DMS114 treated with DMSO at 0.1 percent for 48 hours (cell line): ENCODE data around the gene OR12D1.
"Not testable (repeated sequence)": the region's sequence is repeated elsewhere in the genome, so short reads cannot be mapped to it uniquely, and the experiment has no call there.

Experiments
- DNase-seq: peaks from one replicate; lab custom pipeline; 2025; ENCODE audit not compliant: unreplicated experiment; lab: John Stamatoyannopoulos, UW

Gene OR12D1

DNA sequence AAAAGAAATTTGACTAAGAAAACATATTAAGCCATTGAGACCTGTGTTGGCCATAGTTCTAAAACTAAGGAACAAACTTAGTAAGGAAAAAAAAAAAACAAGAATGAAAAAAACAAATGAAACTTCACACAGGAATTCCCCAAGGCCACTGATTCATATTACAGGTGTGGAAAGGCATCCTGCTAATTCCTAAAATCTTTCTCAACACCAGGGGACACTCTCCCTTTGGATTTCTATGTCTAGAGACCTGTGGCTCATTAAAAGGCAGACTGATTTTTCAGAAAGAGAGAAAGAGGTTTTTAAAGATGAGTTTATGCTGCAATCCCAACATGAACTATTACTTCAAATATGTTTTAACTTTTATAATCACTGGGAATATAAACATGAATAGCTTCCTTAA is at the start of gene OR12D1:
Gene OR12D1 (plus strand): TSS at position 341 of the 400 bp plus-strand sequence.
- DNase-seq: no peak

DNA sequence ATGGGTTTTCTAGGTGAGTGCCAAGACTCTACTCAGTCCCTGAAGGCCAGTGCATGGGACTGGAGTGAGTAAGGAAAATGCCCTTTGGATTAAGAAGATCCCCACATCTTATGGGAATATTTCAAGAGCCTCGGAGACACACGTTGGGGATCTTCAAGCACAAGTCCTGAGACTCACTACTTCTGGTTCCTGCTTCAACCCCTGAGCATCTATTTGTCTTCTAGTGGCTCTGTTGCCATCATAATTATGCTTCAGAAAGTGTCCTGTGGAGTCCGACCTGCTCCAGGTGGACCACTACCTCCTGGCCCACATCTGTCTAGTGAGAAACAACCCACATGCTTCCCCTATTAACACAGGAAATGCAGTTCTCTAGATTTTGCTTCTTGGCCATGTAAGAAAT is 46.0 kb upstream of the OR12D1 start, which contains the start of gene OR5V1:
Gene OR5V1 (minus strand): TSS at position 101 of the 400 bp plus-strand sequence. CDS start 12,670 bp downstream, outside the sequence.
- DNase-seq: no peak

DNA sequence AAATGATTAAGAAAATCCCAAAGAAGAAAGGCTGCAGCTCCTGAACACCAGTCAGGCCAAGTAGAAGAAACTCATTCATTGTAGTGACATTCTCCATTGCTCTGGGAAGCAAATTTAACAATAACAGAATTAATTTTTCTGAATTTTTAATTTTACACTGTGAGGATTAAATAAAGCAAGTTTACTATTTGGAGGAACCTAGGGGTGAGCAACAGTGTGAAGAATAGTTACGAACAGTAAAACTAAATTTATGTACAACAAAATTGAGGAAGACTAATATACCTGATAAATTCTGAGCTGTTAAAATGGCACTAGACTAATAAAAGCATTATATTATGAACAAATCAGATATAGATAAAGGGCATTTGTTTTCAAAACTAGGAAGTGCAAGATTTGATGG is 39.5 kb upstream of the OR12D1 start, which contains the start of gene OR12D3:
Gene OR12D3 (minus strand): TSS at position 101 of the 400 bp plus-strand sequence. CDS start 4 bp downstream, at position 97.
- DNase-seq: no peak

DNA sequence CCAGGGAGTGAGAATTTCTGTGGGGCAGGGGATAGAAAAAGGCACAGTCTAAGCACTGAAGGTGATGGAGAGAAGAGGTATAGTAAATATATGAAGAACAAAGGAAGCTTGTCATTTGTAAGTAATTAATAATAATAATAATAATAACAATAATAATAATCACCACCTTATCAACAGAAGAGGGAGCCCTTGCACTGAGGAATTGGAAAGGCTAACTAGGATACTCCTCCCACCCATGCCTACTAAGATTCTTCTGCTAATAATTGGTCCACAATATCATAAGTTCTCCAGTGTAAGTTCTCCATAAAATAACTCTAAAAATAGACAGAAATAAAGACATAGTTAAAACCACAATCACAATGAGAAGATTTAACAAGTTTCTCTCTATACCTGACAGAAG is 38.7 kb upstream of the OR12D1 start:
- DNase-seq: peak; percentile 28

DNA sequence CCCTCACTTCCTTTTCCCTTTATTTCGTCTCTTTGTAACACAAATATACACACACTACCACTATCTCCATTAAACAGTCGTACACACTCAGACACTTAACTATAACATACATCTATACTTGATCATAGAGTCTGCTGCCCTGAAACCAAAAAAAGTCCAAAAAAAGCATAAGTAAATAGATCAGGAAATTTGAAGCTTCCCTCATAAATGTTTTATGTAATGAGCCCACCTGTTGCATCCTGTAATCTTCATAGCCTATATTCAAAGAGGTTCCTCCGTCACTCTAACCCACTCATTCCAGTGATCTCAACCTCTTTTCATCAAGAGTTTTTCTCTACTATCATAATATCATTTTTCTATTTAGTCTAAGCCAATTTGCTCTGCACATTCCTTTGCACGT is 26.2 kb upstream of the OR12D1 start:
- no peak for DNase-seq

DNA sequence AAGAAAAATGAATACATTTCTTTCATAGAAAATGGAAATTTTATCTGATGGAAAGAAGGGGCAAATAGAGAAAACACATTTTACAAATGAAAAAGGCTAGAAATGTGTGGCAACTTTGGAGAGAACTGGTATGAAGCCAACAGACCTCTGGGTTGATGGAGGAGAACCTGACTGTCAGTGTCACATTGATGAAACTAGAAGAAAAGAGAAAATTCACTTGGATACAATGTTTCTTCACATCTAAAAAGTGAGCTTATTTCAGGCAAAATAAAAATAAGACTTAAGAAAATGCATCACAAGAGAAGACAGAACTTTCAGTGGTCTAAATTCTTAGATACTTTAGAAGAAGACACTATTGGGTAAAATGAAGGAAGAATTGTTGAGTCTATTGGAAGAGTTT is 19.4 kb upstream of the OR12D1 start, which contains the start of gene OR12D2:
Gene OR12D2 (plus strand): TSS at position 301 of the 400 bp plus-strand sequence. CDS start 1,069 bp downstream, outside the sequence.
- DNase-seq: no peak

DNA sequence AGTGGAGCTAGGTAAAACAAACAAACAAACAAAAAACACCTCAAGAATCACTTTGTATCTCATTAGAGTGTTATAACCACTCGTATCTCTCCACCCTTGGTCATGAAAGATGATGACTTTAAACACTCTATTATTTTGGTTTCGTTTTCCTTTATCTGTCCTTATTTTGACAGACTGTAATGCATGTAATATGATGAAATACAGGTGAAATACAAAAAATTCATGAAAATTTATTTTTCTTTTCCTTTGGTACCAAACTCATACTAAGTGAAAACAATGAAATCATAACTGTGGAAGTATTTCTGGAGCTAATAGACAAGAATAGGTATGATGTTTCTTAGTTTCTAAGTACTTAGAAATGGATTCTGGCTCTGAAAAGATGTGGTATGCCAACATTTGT is 15.2 kb upstream of the OR12D1 start:
- no peak for DNase-seq

DNA sequence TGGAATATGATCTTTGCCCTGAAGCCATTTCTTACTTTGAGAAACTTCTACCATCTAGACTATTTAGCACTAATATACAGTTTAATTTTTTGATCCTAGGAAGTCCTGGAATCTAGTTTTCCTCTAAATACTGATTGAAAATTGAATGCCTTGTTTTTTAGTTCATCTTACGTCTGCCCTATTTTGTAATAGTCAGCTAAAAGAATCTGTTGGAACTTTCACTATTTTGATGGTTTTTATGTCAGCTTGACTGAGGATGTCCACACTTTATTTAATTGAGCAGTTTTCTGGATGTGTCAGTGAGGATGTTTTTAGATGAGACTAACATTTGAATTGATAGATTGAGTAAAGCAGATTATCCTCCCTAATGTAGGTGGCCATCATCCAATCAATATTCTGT is 10.9 kb upstream of the OR12D1 start:
- no peak for DNase-seq

DNA sequence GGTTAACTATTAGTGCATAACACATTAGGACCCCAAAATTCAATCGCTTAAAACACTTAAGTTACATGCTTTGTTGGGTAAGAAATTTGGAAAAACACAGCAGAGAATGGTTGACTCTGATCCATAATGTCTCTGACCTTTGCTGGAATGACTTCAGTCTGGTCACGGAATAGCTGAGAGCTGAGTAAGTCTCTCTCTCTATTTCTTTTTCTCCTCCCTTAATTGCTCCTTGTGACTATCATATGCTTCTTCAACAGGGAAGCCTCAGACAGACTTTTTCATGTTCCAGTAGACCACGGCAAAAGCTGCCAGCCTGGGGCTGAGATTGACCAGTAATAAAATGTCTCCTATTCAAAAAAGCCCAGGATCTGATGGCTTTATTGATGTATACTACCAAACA is 4.8 kb downstream of the OR12D1 start:
- no peak for DNase-seq

DNA sequence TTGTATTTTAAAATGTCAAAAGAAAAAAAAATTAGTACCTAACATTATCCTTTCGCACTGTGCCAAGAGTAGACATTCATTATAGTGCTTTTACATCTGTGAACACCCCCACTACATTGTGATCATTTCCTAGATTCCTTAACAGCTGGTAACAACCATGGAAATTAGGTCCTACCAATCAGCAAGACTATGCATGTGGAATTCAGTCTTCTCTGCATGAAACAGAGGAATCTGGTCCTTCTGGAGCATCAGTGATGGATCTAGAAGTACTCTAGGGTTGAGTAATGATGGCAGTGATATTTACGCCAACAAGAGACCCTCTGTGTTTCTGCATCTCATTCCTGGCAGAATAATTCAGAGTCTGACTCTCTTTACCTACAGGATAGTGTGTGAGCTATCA is 9.4 kb downstream of the OR12D1 start:
- no peak for DNase-seq

DNA sequence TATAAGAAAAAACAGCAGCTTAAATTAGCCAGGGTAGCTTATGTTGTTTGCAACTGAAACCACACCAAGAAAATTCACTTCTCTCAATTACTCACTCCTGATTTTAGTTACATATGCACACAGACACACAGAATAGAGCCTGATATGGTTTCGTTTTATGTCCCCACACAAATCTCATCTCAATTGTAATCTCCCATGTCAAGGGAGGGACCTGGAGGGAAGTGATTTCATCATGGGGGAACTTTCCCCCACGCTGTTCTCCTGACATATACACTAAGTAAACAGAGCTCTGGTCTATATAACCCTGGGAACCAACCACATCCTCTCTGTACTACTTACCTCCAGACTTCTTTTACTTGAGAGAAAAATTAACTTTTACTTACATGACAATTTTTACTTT is 9.8 kb downstream of the OR12D1 start:
- DNase-seq: no peak

DNA sequence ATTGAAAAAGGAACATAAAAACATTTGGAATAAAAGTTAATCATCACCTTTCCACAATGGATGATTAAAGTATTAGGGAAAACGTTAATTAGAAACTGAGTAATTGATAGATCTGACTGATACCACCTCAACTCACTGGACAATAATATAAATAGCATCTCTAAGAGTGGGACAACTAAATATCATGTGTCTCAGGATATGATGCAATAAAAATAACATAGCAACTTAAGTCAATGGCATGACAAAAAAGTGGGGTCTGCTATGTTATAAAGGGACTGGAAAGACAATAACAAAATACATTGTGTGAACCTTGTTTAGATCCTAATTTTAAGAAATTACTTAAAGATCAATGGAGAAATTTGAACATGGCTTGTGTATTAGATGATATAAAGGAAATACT is 10.3 kb downstream of the OR12D1 start:
- no peak for DNase-seq

DNA sequence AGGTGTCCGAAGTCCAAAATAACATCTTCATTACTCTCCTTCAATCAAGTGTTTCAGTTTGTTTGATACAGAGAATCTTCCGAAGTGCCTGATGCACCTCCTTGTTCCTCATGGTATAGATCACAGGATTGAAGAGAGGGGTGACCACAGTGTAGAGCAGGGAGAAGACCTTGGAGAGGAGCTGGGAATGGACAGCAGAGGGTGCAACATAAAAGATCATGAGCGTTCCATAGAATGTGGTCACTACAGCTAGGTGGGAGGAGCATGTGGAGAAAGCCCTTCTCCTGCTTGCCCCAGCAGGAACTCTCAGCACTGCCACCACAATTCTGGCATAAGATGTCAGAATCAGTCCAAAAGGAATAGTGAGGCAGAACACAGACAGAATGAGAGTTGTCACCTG is 11.9 kb downstream of the OR12D1 start:
- no peak for DNase-seq

DNA sequence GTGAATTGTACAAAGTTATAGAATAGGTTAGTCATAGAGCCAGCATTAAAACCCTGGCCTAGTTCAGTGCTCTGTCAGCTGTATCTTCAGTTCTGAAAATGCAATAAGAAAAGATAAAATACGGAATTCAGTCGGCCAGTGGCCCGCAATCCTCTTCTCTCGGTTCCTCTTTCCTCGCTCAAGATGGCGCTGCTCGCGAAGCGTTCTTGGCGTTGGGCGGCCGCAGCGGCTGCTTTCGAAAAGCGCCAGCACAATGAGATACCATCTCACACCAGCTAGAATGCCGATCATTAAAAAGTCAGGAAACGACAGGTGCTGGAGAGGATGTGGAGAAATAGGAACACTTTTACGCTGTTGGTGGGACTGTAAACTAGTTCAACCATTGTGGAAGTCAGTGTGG is 22.0 kb downstream of the OR12D1 start:
- DNase-seq: not testable (repeated sequence)

DNA sequence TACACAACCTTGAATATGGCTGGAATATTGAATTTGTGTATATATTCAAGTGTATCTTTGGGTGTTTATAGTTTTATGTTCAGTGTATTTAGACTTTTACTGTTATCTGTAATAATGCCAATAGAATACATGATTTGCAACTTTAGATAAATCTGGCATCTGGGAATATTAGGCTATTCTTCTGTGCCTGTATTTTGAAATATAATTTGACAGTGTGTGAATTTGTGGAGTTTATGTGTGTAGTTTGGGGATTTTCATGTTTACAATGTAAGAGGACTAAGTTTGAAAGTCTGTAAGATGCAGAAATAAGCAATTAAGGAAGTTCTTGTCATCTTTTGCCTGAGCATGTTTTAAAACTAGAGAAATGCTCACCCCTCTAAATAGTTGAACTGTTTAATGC is 24.3 kb downstream of the OR12D1 start, which contains the start of gene OR10C1:
Gene OR10C1 (plus strand): TSS at position 301 of the 400 bp plus-strand sequence. CDS start 710 bp downstream, outside the sequence.
- DNase-seq: no peak

DNA sequence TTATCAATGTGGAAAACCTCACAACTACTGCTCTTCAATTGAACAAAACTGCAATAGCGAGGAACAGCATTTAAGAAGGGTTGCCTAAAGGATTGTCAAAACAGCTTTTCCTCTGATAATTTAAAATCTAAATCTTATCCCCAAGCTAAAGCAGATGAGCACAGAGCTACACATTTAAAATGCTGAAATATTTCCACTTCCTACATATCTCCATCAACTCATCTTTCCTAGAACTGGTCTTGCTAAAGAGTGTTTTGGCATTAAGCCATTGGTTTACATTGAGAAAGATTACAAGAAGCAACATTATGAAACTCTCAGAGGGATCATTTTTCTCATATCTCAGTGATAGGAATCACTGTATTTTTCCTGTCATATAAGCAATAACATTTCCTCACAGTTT is 28.0 kb downstream of the OR12D1 start:
- no peak for DNase-seq

DNA sequence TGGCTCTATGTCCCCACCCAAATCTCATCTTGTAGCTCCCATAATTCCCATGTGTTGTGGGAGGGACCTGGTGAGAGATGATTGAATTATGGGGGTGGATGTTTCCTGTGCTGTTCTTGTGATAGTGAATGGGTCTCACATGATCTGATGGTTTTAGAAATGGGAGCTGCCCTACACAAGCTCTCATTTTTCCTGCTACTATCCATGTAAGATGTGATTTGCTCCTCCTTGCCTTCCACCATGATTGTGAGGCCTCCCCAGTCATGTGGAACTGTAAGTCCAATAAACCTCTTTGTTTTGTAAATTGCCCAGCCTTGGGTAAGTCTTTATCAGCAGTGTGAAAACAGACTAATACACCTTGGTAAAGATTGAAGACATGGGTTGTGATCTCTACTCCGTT is 29.3 kb downstream of the OR12D1 start:
- DNase-seq: not testable (repeated sequence)

DNA sequence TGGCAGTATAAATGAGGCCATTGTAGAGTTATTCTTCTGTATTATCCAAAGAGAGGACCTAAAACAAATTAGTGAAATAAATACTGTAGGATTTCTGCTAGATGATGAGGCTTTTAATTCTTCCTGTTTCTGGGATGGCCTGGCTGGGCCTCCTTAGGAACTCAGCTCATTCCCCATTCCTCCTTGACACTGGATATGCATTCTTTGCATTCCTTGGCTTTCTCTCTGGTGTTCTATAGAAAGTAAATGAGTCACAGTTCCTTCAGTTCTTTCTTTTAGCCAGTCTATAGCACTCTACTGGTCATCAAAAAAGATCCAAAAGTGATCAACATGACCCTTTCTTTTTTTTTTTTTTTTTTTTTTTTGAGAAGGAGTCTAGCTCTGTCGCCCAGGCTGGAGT is 32.9 kb downstream of the OR12D1 start:
- DNase-seq: no peak

DNA sequence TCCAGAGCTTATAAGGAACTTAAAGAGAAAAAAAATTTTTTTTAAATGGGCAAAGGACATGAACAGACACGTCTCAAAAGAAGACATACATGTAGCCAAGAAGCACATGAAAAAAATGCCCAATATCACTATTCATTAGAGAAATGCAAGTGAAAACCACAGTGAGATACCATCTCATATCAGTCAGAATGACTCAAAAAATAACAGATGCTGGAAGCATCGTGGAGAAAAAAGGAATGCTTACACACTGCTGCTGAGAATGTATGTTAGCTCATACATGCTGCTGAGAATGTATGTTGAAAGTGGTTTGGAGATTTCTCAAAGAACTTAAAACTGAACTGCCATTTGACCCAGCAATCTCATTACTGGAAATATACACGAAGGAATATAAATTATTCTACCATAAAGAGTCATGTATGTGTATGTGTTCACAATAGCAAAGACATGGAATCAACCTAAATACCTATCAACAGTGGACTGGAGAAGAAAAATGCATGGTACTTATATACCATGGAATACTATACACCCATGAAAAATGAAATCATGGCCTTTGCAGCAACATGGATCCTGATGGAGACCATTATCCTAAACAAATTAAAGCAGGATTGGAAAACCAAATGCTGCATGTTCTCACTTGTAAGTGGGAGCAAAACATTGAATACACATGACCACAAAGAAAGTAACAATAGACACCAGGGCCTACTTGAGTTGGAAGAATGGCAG is 36.9 kb downstream of the OR12D1 start:
- no peak for DNase-seq

DNA sequence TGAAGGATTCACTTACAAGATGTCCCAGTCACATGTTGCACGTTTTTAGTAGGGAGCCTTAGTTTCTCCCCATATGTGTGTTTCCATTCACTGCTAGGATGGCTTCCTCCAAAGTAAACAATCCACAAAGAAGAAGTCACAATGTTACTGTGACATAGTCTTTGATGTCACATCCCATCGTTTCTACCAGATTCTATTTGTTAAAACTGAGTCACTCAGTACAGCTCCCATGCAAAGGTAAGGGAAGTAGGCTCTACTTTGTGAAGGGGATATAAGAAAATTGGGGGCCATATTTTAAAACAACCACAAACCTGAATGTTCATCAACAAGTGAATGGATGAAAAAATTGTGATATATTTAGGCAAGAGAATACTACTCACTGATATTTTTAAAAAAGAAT is 42.2 kb downstream of the OR12D1 start, which contains the start of the genes OR11A1 and OR2H1:
Gene OR11A1 (minus strand): TSS at position 101 of the 400 bp plus-strand sequence. CDS start 29,430 bp downstream, outside the sequence.
Gene OR2H1 (plus strand): TSS at position 185 of the 400 bp plus-strand sequence. CDS start 4,615 bp downstream, outside the sequence.
- DNase-seq: no peak

DNA sequence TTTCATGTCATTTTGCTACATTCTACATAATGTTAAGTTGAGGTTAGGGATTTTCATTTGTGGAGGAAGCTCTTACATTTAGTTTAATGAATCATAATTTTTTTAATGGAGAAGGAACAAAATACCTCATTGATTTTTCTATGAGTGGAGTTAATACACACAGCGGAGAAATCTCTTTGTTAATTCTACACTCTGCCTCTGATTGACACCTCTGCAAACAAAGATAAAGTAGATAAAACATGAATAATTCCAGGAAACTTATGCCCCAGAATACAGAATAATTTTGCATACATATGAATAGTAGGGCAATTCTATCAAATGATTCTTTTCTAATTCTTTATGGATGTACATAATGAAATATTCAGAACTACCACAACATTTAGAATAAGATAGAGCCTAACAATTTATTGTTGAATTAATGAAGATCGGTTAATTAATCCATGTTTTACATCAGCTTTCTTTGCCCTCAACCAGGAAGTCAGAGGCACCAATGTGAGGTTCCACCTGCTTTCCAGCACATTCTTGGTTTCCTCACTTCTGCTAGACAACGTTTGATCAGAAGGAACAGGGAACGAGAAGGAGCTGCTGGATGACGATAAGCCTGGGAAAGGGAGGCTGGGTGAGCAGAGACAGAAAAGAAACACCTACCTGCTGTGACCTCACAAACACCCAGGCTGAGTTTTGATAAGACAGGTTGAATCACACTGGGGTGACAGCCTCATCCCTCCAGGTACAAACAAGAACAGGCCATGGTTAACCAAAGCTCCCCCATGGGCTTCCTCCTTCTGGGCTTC is 46.5 kb downstream of the OR12D1 start:
- DNase-seq: no peak

DNA sequence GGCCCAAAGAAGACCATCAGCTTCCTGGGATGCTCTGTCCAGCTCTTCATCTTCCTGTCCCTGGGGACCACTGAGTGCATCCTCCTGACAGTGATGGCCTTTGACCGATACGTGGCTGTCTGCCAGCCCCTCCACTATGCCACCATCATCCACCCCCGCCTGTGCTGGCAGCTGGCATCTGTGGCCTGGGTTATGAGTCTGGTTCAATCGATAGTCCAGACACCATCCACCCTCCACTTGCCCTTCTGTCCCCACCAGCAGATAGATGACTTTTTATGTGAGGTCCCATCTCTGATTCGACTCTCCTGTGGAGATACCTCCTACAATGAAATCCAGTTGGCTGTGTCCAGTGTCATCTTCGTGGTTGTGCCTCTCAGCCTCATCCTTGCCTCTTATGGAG is 47.3 kb downstream of the OR12D1 start:
- DNase-seq: no peak
